Stimulated activated CD8-positive, alpha-beta memory T cell treated with anti-CD3 and anti-CD28 coated beads, Interleukin-2, amount 100 ng/mL, for 48 hours (primary cell): ENCODE measurements around the gene NAA38.
"Not testable (repeated sequence)": the region's sequence is repeated elsewhere in the genome, so short reads cannot be mapped to it uniquely, and the experiment has no call there.

Experiments used
- DNase-seq, 2 donors: peaks; one replicate each; pipeline ENCODE4 v3.0.0-alpha.2; 2020; ENCODE audit warnings: low read depth in 2 of 2

NAA38 gene

GRCh38 chr17:7824021-7824924 lies 33.1 kb downstream of the NAA38 start:
- DNase-seq: no peak

DNA sequence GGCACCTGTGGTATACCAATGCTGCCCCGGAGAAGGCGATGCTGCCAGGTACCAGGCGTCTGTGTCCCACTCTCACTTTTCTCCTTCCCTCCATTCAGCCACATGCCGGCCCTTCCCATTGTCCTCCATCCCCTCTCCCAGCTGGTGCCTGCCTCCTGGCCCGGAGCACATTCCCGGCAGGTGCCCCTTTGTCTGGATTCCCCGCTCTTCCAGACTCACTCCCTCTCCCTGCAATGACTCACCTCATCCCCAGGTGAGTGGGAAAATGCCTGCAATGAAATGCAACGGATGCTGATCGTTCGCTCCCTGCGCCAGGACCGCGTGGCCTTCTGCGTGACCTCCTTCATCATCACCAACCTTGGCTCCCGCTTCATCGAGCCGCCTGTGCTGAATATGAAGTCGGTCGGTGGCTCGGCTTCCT lies 33.8 kb downstream of the NAA38 start:
- no peak for DNase-seq

DNA sequence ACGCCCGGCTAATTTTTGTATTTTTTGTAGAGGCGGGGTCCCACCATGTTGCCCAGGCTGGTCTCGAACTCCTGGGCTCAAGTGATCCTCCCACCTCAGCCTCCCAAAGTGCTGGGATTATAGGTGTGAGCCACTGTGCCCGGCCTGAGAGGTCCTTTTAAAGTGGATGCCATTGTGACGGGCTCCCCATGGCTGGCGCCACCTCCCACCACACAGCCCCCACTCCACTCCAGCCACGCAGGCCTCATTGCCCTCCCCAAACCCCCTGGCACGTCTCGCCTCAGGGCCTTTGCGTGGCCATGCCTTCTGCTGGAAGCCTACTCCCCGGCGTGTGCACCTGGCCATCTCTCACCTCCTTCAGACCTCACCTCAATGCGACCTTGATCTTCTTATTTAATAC lies 35.2 kb downstream of the NAA38 start:
- no peak for DNase-seq

- DNase-seq: no peak
Measured at GRCh38 chr17:7820231-7820630, 37.1 kb downstream of the NAA38 start.

DNA sequence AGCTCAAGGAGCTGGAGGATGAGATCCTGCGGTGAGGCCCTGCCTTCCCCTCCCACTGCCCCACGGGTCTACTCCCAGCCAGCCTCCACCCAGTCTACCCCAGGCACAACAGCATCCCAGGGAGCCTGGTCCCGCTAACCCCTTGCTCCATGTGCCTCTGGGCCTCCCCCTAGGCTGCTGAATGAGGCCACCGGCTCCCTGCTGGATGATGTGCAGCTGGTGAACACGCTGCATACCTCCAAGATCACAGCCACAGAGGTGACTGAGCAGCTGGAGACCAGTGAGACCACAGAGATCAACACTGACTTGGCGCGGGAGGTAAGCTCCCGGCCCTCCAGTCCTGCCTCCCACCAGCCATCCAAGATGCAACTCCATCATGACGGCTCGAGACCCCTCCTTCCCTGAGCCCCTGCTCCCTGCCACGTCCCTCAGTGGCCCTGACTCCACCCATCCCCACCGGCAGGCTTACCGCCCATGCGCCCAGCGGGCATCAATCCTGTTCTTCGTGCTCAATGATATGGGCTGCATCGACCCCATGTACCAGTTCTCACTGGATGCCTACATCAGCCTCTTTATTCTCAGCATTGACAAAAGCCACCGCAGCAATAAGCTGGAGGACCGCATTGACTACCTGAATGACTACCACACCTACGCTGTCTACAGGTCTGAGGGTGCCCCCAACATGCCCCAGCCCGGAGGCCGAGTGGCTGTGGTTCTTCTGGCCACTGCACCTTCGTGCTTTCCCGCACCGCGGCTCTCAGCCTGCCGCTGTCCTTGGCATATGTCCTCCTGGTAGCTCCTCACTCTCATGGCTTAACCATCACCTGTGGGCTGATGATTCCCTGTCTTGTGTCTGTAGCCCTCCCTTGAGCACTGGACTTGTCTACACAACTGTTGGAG lies 38.4 kb downstream of the NAA38 start:
- no peak for DNase-seq

DNA sequence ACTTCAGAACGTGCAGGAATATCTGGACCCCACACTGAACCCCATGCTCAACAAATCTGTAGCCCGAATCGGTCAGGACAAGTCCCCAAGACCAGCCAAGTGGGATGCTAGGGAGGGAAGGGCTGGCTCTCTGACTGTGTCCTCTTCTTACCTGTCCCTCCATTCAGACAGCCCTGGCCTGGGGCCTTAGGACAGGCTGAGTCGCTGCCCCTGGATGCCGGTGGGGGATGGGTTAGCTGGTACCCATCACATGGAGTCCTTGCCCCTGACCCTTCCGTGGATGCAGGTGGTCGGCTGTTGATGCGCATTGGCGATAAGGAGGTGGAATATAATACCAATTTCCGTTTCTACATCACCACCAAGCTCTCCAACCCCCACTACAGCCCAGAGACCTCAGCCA lies 39.3 kb downstream of the NAA38 start:
- no peak for DNase-seq

- no peak for DNase-seq
Measured at GRCh38 chr17:7817643-7817964, 39.8 kb downstream of the NAA38 start.

DNA sequence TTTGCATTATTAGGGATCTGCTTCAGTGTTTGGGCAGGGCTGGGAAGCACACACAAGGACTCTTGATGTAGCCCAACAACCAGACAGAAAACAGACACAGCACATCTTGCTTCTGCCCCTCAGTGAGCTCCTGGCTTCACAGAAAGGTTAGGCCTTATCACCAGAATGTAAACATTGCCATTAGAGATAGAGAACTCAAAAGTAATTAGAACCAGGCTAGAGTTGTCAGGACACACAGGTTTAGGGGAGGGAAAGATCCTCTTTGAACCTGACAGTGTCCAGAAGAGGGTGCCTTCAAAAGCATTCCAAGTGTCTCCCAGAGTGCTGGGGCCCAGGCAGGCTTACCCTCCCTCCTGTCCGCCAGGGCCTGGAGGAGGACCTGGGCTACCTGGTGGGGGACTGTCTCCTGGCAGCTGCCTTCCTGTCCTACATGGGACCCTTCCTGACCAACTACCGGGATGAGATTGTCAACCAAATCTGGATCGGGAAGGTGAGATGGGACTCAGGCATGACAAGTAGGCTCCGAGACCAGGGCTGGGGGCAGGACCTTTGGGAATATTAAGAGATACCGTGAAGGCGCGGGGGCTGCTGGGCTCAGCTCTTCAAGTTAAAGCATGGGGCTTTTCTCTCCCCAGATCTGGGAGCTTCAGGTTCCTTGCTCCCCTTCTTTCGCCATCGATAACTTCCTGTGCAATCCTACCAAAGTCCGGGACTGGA lies 40.3 kb downstream of the NAA38 start:
- no peak for DNase-seq

GRCh38 chr17:7814969-7815368 lies 42.4 kb downstream of the NAA38 start:
- DNase-seq: no peak

DNA sequence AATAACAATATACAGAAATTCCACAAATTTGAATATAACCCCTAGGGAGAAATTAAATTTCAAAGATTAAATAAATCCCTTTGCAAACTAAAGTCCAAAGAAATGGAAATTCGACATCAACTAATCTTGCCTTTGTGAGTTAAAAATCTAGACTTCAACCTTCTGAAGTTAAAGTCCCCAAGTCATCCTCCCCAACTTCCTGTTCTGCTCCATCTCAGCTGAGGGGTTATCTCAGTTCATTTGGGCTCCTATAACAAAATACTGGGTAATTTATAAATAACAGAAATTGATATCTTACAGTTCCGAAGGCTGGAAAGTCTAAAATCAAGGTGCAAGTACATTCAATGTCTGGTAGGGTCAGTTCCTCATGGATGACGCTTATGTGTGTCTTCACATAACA lies 46.1 kb downstream of the NAA38 start:
- DNase-seq: no peak

GRCh38 chr17:7809791-7810343 lies 47.5 kb downstream of the NAA38 start:
- DNase-seq: not testable (repeated sequence)

DNA sequence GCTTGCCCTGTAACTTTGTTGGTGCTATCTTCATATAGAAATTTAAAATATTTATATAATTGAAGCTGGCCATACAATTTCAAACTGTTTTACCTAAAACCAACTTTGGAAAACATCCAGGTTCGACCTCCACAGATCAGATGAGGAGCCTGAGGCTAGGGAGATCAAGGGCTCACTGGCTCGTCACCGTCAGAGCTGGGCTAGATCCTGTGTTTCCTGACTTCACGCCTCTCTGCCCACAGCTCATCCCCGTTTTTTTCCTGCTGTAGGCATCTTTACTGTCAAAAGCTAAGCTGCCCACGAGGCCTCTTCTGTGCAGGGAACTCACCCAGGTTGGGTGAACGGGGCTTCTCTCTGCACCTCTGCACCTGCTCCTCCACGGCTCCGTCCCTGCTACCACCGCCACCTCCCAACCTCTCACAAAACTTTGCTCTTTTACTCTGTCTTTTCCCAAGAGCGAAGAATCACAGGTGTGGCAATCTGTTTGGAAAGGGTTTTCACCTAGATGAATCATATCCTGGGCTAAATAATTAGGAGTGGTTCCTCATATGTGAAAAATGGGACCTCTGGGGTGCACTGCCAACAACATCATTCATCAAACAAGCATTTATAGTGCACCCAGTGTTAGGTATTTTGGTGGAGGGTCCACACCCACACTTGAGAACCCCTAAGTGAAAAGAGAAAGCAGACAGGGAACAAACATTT lies 48.1 kb downstream of the NAA38 start:
- DNase-seq: no peak

- no peak for DNase-seq
Measured at GRCh38 chr17:7807206-7807605, 50.2 kb downstream of the NAA38 start.
